Measurements from ENCODE around the gene DR1.

DNA sequence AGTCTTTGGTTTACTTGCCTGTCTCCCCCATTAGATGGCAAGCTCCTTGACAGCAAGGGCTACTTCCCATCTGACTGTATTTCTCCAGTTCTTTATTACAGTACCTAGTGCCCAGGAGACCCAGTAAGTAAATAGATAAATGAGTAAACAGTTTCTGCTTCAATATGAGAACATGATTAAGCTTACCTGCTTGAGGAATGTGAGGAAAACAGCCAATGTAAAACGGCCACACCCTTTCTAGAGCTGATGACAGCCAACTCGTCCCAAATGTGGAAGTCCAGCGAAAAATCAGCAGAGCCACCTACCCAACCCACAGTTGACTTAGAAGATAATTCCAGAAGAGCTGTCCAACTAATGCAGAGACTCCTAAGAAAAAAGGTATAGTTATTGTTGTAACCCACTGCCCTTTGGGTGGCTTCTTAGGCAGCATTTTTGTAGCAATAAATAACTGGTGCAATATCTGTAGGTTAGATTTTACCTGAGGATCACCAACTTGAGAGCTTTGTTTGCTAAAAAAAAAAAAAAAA, 6.5 kb upstream of the DR1 start:
- TF ChIP-seq POLR2A (IDR thresholded peaks at IDR 0.05) = no peak
- no peak for TF ChIP-seq CTCF (IDR thresholded peaks at IDR 0.05)
